ENCODE data around the gene HYOU1.
A peak's percentile ranks its signal among the peaks of the same experiment; 100 is the strongest.
"Not testable (repeated sequence)": the region's sequence is repeated elsewhere in the genome, so short reads cannot be mapped to it uniquely, and the experiment has no call there.

Gene HYOU1

GRCh38 chr11:119057000-119057769 lies at the start of gene HYOU1:
Gene HYOU1, minus strand, starts transcription at chr11:119057205. Its CDS starts 1,045 bp downstream, at chr11:119056160.
- peak; percentile 96 to 97 for DNase-seq (ENCODE audit: extremely low read depth in 1 of 2, low read depth in 1 of 2)

- DNase-seq (ENCODE audit: extremely low read depth in 1 of 2, low read depth in 1 of 2): no peak
These were observed 46.8 kb upstream of the HYOU1 start for GRCh38 chr11:119103793-119104192.

GRCh38 chr11:119103161-119103664 lies 46.2 kb upstream of the HYOU1 start:
- DNase-seq (ENCODE audit: extremely low read depth in 1 of 2, low read depth in 1 of 2): not testable (repeated sequence)

GRCh38 chr11:119101759-119102423 lies 44.9 kb upstream of the HYOU1 start, which contains the start of gene DPAGT1:
Gene DPAGT1, minus strand, starts transcription at chr11:119101853. Its CDS starts 198 bp downstream, at chr11:119101655.
- peak; percentile 55 to 79 for DNase-seq (ENCODE audit: extremely low read depth in 1 of 2, low read depth in 1 of 2)

DNA sequence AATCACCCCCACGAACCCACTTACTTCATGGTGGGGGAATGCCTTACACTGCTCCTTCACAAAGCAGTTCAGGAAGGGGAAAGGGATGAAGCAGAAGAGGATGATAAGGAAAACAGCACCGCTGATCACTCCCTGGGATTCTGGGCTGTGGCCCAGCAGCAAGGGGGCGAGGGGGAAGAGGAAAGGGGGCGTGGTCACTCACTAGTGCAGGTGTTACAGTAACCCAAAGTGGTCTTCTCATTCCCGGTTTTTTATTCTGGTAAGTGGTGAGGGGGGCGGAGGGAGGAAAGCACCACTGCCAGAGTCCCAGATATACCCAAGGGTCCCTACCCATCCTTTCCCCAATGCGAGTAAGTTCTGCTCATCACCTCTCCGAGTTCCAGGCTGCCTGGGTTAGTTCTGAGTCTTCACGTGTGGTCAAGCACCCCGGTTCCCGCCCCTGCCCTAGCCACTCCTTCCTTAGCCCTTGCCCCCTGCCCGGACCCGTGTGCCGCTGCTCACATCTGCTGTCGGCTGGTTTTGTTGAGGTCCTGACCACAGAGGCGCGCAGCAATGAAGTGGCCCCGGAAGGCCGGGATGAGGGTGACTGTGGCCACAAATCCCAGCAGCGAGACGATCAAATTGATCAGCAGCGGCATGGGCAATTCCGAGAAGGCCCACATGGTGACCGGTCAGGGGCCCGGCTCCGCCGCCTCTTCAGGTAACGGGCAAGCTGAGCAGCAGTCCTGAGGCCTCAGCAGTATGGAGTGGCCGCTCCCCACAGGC lies 44.2 kb upstream of the HYOU1 start:
- no peak for DNase-seq (ENCODE audit: extremely low read depth in 1 of 2, low read depth in 1 of 2)

DNA sequence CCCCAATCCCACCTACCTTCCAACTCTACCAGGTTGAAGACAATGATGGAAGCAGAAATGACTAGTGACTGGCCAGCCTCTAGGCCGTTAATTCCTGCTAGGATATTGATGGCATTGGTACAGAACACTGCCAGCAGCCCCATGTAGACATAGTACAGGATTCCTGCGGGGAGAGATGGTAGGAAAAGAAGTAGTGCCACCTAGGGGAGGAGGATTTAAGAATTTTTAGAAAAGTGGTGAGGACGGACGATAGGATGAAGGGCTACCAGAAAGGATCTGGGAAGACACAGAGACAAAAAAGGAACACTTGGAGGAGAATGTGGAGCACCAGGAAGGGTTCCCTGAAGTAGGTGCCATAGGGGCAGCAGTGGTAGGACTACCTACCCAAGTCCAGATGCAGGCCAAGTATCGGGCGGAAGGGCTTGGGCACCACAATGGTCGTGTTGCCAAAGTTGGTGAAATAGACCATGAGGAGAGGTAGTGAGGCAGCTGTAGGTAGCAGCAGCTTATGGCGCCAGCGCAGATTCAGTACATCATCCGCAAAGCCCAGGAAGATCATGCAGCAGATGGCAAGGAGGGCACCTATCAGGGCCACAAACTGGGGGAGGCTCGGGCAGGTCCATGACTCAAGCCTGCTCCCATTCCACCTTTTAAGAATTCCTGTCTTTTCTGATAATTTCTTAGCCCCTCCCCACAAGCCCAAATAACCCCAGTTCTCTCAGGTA lies 43.4 kb upstream of the HYOU1 start:
- DNase-seq (ENCODE audit: extremely low read depth in 1 of 2, low read depth in 1 of 2): no peak

DNA sequence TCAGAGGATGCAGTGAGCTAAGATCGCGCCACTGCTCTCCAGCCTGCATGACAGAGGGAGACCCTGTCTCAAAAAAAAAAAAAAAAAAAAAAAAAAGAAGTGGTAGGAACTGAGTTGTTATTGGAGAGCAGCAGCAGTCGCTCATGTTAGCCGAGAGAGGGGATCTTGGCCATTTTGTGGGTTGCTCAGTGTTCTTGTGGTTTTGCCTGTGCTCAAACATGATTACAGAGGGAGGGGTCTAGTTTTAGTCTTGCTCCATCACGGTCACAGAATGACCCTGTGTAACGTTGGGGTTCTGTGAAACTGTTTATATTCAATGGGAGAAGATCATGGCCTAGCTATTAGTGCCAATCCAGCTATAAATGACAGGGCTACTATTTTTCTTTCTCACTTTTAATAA lies 42.7 kb upstream of the HYOU1 start:
- DNase-seq (ENCODE audit: extremely low read depth in 1 of 2, low read depth in 1 of 2): no peak

- DNase-seq (ENCODE audit: extremely low read depth in 1 of 2, low read depth in 1 of 2): peak; percentile 98 to 99
These were observed 38.3 kb upstream of the HYOU1 start for GRCh38 chr11:119095066-119095880.

GRCh38 chr11:119094816-119095065 lies 37.7 kb upstream of the HYOU1 start:
- DNase-seq (ENCODE audit: extremely low read depth in 1 of 2, low read depth in 1 of 2): no peak

DNA sequence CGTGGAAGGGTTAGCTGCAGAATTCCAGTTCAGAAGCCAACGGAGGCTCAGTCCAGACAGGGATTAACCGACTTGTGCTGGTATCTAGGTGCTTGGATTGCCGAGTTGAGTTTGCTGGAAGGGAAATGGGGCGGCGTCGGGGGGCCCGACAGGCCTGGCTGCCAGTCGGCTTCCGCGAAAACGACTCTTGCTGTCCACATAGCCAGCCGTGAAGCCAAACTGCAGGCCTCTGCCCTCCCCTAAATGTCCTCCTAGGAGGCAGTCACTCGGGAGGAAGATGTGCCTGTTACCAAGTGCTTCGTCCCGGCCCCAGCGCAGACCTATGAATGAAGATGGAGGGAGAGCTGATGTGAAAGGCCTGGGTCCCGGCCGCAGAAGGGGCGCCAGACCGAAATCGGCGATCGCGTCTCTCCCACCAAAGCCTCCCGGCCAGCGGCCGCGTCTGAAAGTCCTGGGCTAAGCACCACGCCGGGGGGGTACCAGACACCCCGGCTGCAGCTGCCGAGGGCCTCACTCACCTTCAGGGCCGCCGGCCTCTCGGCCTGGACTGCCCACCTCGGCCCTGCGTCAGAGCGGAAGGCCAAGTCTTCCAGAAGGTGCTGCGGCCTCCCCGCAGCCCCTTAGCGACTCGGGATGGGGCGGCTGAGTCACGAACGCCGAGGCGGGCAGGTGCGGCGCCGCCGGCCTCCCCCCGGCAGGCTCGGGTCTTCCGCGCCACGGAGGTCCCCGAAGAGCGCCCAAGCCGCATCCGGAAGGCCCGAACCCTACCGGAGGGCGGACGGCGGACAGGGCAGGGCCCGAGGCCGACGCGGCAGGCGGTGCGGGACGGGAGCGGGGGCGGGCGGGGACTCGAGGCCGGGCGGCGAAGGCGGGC lies 37.2 kb upstream of the HYOU1 start:
- no peak for DNase-seq (ENCODE audit: extremely low read depth in 1 of 2, low read depth in 1 of 2)

DNA sequence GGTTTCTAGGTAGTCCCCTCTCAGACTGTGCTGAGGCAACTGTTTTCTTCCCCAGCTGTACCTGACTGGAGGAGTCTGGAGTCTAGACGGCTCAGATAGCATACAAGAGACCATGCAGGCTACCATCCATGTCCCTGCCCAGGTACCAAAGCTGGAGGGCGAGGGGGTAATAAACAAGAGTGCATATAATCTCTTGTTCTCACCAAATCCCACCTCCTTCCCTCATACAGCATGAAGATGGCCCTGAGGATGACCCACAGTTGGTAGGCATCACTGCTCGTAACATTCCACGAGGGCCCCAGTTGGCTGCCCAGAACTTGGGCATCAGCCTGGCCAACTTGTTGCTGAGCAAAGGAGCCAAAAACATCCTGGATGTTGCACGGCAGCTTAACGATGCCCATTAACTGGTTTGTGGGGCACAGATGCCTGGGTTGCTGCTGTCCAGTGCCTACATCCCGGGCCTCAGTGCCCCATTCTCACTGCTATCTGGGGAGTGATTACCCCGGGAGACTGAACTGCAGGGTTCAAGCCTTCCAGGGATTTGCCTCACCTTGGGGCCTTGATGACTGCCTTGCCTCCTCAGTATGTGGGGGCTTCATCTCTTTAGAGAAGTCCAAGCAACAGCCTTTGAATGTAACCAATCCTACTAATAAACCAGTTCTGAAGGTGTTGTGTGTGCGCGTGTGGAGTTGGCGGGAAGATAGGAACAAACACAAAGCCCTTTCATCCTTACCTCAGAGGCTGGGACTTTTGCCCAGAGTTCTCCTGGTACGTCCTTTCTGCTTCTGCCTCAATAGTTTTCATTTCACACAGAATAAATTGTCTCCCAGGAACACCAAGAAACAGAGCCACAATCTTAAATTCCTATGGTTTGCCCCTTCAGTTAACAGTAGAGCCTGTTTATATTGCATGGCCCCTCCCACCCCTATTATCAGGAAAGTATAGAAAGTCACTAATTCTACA lies 36.2 kb upstream of the HYOU1 start:
- DNase-seq (ENCODE audit: extremely low read depth in 1 of 2, low read depth in 1 of 2): no peak

DNA sequence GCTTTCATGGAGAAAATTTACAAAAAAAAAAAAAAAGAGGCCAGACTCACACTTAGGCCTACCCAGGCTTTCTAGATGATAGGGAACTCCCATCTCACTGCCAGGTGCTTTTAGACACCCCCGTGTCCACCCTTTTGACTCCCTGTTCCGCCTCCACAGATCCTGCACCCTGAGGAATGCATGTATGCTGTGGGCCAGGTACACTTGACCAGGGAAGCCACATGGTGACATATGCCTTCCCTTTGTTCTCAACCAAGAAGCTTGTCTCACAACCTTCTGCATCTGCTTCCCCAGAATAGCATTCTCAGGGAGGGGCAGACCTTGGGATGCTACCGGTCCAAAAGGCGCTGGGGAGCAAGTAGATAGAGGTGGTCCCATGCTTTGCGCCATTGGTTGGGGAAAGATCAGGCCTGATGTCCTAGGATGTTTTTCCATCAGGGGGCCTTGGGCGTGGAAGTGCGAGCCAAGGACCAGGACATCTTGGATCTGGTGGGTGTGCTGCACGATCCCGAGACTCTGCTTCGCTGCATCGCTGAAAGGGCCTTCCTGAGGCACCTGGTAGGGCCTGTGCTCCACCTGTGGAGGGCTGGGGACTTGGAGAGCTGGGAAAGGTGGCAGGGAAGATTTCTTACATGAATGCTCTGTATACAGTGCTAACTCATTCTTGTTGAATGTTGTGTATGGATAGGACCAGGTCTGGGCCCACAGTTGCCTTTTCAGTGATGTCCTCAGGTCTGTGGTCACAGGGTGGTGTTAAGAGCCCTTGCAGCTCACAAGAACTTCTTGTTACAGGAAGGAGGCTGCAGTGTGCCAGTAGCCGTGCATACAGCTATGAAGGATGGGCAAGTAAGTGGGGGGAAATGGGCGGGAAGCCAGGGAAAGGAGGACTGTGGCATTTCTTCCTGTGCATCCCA lies 35.2 kb upstream of the HYOU1 start:
- DNase-seq (ENCODE audit: extremely low read depth in 1 of 2, low read depth in 1 of 2): no peak

GRCh38 chr11:119091178-119091577 lies 34.2 kb upstream of the HYOU1 start:
- DNase-seq (ENCODE audit: extremely low read depth in 1 of 2, low read depth in 1 of 2): no peak

DNA sequence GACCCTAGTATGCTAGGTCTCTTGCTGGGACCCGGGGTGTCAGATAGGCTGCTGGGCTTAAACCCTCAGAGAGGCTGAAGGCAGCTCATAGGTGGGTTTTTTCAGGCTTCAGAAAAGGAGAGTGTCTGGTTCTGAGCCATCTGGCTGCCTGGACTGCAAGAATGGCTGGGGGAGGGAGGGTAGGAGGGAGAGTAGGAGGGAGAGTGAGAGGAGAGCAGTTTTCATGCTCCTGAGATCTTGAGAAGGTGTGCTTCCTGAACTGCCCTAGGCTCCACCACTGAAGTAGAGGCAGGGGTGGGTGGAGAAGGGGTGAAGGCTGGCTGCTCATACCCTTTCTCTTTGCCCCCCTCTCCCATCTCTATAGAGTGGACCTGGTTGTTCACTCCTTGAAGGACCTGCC lies 32.3 kb upstream of the HYOU1 start:
- DNase-seq (ENCODE audit: extremely low read depth in 1 of 2, low read depth in 1 of 2): no peak

- no peak for DNase-seq (ENCODE audit: extremely low read depth in 1 of 2, low read depth in 1 of 2)
These were observed 31.4 kb upstream of the HYOU1 start for GRCh38 chr11:119088406-119088805.

- DNase-seq (ENCODE audit: extremely low read depth in 1 of 2, low read depth in 1 of 2): no peak
These were observed 30.8 kb upstream of the HYOU1 start for GRCh38 chr11:119087747-119088241.

DNA sequence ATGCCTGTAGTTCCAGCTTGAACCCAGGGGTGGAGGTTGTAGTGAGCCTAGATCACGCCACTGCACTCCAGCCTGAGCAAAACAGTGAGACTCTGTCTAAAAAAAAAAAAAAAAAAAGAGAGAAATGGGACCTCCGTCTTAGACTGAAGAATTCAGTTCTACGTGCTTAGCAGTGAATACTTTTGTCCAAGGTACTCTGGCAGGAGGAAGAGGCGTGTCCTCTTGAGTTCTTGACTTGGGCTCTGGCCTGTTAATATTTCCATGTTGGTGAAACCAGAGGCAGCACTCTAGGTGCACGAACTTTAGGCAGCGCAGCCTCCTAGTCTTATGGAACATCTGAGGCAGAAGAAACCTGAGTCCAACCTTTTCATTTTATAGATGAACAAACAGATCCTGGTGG lies 30.1 kb upstream of the HYOU1 start:
- no peak for DNase-seq (ENCODE audit: extremely low read depth in 1 of 2, low read depth in 1 of 2)

Measured in stimulated activated CD8-positive, alpha-beta memory T cell treated with anti-CD3 and anti-CD28 coated beads, Interleukin-7, amount 100 ng/mL, for 48 hours (primary cell).